Tibial nerve (tissue), 4 donors: ENCODE data around the gene CNPY1.

Source experiments
- CTCF ChIP-seq, 5 experiments: fragments of 200-600 bp in 3 of 5; fragments of 450-650 bp in 2 of 5; sonication (generic) in 3 of 5; IDR thresholded peaks; one replicate each; pipeline ENCODE4 v1.5.1; 2016 to 2019; ENCODE audit warnings: antibody characterized with exemption in 5 of 5, mild to moderate bottlenecking in 3 of 5, moderate library complexity in 2 of 5
- EP300 ChIP-seq, 2 donors: sonication (generic); formaldehyde crosslinking; IDR thresholded peaks; one replicate each; pipeline ENCODE4 v1.6.1; 2017; ENCODE audit warnings: antibody characterized with exemption in 2 of 2, mild to moderate bottlenecking in 1 of 2

GRCh38 chr7:155551785-155552611, 5.6 kb upstream of the CNPY1 start:
- TF ChIP-seq CTCF (IDR thresholded peaks at IDR 0.05) (no peak), EP300 (IDR thresholded peaks at IDR 0.05) (no peak)
